GM18511 (cell line): ENCODE measurements around the gene GPR15LG.
"Not testable (repeated sequence)": the region's sequence is repeated elsewhere in the genome, so short reads cannot be mapped to it uniquely, and the experiment has no call there.

Experiments used
- ATAC-seq: cut with Tn5 transposase; IDR thresholded peaks from one replicate; pipeline ENCODE4 v1.9.1; 2021; ENCODE audit warnings: mild to moderate bottlenecking, moderate library complexity; ENCODE audit not compliant: unreplicated experiment

Gene GPR15LG

DNA sequence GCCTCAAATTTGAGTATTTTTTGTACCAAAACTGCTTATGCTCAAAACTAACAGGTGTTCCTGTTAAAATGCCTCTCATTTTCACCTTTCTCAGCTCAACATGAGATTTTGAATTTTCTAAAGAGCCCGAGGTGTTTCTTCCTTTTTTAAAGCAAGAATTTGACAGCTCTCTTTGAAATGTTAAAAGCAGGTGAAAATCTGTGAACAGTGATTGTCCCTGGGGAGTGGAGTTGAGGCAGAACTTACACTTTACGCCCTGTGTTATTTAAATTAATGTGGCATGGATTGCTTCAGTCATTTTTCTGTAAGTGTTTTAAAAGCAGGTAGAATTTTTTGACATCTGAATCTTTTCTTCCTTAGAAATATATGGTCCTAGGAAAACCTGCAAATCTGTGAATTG lies 9.2 kb upstream of the GPR15LG start:
- no peak for ATAC-seq

DNA sequence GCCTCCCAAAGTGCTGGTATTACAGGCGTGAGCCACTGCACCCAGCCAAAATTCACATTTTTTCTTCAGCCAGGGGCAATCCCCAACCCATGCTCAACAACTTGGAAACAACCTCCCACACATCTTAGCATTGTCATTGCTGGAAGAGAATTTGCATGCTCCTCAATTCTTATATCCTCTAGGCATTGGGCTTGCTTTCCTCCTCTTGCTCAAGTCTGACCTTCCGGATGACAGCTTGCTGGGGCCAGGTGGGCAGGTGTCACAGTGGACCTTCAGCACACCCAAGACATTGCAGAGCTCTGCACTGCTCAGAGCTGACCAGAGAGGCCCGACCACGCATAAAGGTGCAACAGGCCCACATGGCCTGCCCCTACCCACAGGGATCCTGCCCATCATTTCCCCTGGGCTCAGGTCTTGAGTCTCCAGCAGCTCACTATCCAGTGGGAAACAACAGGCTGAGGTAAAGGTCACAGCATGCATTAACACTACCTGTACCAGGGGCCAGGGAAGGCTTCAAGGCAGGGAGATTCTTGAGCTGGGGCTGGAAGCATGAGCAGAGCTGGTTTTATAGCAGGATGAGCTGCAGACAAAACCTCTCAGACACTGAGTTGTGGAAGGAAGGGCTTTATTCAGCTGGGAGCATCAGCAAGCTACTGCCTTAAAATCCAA lies 6.8 kb upstream of the GPR15LG start:
- ATAC-seq: peak; percentile 52

DNA sequence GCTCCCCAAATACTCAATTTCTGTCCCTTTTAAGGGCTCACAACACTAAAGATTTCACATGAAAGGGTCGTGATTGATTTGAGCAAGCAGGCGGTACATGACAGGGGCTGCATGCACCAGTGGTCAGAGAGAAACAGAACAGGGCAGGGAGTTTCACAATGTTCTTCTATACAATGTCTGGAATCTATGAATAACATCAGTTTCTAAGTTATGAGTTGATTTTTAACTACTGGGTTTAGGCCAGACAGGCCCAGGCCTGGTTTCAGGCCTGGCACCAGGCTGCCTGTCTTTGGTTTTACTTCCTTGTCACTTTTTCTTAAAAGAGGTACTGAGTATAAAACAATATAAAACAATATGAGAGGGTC lies 6.3 kb upstream of the GPR15LG start:
- peak; percentile 39 for ATAC-seq

DNA sequence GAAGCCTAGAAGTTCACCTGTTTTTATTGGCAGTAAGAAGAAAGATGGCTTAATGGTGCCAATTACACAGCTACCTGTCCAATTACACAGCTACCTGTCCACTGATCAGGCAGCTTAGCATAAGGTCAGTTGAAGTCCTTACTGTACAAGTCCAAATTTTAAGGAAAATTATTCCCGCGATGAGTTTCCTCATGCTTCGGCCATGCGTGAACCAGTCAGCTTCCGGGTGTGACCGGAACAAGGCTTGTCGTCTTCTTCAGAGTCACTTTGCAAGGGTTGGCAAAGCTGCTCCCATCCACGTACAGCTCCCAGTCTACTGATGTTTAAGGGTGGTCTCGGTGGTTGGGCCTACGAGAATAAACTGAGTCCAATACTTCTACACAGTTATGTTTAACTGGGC lies 5.2 kb upstream of the GPR15LG start:
- not testable (repeated sequence) for ATAC-seq

DNA sequence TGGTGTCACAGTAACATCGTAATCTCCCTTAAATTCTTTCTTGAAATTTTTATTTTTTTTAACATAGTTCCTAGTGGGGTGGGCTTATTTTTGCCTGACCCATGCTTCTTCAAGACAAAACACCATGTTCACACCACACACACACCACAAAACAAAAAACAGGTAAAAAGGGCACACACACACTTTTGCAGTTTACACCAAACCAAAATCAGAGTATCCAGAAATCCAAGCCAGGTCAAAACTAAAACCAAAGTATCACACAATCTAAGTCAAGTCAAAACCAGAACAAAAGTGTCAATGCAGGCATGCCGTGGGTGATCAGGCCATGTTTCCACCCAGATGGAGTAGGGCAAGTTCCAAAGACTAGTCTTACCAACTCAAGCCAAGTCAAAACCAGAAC lies 2.4 kb upstream of the GPR15LG start:
- ATAC-seq: not testable (repeated sequence)

DNA sequence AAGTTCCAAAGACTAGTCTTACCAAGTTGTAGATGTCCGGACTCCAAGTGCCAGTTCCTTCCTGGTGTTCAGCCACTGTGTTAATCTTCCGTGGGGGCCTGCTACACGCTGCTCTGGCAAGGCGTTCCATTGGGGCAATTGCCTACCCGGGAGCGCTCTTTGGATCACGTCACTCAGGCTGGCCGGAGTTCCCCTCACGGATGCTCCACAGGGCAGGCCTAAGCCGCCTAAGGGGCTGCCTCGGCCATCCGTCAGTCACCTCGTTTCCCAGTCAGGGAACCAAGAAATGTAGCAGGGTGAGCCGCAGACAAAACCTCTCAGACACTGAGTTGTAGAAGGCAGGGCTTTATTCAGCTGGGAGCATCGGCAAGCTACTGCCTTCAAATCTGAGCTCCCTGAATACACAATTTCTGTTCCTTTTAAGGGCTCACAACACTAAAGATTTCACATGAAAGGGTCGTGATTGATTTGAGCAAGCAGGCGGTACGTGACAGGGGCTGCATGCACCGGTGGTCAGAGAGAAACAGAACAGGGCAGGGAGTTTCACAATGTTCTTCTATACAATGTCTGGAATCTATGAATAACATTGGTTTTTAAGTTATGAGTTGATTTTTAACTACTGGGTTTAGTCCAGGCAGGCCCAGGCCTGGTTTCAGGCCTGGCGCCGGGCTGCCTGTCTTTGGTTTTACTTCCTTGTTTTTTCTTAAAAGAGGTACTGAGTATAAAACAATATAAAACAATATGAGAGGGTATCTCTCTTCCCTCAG lies 1.7 kb upstream of the GPR15LG start:
- peak; percentile 32 for ATAC-seq

DNA sequence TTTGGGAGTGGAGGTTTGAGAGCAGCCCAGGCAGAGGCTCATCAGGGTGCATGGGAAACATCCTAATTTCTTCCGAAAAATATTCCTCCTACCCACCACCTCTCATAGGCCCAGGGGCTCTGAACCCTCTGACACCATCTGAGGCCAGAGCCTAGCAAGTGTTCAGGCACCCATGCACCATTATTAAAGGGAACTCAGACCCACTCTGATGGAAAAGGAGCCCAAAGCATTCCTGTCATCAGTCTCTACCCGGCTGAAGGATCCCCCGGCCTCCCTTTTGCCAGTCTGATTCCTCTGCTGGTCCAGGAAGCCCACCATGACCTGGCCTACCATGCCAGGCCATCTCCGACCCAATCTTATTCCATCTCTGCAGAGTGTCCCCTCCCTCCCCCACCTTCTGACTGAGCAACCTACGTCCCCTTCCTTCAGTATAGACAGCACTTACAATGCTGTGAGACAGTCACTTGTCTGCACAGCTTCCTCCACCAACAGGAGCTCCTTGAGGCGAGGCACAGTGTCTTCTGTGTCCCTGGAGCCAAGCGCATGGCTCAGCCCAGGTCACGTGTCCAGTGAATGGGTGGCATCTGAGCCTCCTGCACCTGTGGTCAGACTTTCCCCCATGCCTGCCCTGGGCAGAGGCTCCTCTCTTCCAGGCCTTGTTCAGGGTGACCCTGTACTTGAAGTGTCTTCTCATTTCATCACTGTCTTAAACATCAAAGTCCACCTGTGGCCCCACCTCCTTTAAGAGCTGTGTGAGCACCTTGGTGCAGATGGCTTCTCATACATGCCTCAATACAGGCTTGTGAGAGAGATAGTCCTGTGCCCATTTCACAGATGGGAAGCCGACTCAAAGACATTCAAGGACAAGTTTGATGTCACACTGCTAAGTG lies 889 bp upstream of the GPR15LG start:
- ATAC-seq: peak; percentile 64

DNA sequence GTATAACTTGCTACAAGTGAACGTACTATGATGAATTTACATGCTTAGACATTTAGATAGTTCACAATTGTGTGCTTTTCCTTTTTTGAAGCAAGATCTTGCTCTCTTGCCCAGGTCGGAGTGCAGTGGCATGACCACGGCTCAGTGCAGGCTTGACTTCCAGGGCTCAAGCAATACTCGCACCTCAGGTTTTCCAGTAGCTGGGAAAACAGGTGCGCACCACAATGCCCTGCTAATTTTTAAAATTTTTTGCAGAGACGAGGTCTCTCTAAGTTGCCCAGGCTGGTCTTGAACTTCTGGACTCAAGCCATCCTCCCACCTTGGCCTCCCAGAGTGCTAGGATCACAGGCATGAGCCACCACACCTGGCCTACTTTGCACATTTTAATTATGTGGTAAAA lies 1.8 kb downstream of the GPR15LG start:
- no peak for ATAC-seq

DNA sequence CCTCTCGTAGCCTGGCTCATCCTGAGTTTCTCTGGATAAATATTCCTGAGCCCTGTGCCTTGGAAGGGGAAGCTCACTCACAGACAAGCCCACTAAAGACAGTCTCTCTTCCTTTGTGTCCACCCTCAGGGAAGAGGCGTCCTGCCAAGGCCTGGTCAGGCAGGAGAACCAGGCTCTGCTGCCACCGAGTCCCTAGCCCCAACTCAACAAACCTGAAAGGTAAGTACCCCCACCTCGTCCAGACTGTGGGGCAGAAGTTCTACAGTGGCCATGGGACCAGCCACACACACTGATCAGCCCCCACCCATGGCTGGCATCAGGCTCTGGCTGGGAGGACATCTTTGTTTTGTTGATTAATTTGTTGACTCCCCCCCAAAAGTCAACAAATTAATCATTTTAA lies 2.8 kb downstream of the GPR15LG start:
- ATAC-seq: no peak

DNA sequence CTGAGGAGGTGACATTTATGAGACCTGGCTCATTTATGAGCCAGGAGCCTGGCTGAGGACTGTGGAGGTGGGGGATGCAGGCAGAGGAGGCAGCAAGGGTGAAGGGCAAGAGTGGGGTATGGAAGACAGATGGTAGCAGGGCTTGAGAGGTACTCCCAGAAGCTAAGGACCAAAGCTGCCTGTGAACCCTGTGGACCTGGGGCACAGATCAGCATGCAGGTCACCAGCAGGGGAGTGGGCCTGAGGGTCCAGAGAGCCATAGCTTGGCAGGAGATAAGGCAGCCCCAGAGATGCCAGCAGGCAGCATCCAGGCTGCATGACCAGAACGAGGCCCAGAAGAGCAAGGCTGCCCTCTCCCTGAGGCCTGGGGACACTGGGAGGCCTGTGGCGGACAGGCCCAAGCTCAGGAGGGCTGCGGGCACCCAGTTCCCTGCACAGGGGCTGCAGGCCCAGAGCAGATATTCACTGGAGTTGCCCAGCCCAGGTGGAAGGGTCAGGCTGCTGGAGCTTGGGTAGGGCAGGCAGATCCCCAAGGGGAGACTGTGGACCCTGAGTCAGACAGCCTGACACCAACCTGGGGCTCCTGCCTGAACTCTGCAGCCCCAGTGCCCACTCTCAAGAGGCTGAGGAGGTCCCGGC lies 3.4 kb downstream of the GPR15LG start:
- ATAC-seq: no peak

DNA sequence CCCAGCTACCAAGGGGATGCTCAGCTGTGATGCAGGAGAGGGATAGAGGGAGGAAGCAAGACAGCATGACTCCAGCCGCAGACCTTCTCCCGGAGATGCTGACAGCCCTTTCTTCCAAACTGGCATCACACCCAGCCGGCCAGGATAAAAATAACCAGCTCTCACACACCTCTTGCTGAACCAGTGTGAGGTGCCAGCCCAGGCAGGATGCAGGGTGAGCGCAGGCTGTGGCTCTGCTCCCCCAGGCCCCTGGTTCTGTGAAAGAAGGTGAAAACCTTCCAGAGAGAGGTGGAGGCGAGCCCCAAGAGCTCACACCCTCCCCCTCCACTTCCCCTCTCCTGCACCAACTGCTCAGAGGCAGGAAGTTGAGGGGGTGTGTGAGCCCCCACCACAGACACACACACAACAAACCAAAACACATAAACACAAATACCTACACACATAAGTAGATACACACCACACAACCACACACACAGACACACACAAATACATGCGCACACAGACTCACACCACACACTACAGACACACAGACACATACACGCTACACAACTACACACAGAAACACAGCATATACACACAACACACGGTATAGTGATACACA lies 4.0 kb downstream of the GPR15LG start:
- peak; percentile 58 for ATAC-seq

DNA sequence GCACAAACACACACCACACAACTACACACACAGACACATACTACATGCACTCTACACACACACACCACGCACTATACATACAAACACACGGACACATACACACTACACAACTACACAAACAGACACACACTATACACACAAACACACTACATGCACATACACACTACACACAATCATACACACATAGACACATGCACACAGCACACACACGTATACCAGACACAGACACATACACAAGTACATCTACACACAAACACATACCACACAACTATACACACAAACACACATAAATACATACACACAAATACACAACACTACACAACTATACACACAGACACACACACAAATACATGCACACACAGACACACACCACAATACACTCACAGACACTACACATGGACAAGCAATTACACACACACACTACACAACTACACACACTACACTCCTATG lies 4.6 kb downstream of the GPR15LG start:
- no peak for ATAC-seq

DNA sequence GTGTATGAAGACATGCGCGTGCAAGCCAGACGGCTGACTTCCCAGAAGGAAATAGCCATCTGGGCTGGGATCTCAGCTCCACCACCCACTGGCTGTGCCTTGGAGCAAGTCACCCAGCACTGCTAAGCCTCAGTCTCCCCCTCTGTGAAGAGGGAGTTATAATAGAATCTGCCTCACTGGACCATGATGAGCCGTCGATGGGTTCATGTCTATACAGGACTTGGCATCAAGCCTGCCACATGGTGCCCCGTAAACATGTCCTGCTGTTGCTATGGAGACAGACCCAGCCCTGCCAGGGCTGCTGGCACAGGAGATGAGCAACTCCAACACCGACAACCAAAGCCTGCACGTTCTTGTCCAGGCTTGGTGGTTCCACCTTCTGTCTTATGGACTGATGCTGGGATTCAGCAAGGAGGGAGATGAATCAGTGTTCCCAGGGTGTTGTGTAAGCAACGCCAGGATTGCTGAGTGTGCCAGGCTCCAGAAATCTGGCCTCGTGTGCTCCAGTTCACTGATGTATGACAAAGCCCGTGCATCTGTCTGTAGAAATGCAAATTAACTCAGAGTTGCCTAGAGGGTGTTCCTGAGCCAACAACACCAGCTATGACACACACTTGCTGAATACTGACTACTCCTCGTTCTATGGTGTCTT lies 5.6 kb downstream of the GPR15LG start:
- ATAC-seq: peak; percentile 88

DNA sequence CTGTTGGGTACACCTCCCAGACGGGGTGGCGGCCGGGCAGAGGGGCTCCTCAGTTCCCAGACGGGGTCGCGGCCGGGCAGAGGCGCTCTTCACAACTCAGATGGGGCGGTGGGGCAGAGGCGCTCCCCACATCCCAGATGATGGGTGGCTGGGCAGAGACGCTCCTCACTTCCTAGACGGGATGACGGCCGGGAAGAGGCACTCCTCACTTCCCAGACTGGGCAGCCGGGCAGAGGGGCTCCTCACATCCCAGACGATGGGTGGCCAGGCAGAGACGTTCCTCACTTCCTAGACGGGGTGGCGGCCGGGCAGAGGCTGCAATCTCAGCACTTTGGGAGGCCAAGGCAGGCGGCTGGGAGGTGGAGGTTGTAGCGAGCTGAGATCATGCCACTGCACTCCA lies 6.8 kb downstream of the GPR15LG start:
- ATAC-seq: not testable (repeated sequence)

DNA sequence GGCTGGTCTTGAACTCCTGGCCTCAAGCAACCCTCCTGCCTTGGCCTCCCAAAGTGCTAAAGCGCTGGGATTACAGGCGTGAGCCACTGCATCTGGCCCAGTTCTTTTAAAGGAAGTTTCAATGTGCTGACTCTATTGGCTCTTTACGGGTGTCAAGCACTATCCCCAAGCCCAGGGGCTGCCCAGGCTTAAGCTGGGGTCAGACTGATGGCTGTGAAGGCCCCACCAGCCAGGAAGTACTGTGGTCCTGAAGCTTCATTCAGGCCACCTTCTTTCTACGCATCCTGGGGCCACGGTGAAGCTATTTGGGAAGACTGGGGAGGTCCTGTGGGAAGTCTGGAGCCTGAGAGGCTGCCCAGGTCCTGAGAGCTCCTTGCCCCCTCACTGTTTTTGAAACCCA lies 8.0 kb downstream of the GPR15LG start:
- no peak for ATAC-seq

DNA sequence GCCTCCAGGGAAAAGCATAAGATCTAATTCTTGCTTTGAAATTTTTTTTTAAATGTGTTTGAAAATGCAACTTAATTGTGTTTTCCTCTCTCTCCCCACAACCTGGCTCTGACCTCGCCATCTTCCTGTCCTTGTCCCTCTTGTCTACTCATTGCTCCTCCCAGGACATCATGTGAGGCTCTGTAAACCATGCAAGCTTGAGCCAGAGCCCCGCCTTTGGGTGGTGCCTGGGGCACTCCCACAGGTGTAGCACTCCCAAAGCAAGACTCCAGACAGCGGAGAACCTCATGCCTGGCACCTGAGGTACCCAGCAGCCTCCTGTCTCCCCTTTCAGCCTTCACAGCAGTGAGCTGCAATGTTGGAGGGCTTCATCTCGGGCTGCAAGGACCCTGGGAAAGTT lies 10.9 kb downstream of the GPR15LG start:
- ATAC-seq: peak; percentile 60

DNA sequence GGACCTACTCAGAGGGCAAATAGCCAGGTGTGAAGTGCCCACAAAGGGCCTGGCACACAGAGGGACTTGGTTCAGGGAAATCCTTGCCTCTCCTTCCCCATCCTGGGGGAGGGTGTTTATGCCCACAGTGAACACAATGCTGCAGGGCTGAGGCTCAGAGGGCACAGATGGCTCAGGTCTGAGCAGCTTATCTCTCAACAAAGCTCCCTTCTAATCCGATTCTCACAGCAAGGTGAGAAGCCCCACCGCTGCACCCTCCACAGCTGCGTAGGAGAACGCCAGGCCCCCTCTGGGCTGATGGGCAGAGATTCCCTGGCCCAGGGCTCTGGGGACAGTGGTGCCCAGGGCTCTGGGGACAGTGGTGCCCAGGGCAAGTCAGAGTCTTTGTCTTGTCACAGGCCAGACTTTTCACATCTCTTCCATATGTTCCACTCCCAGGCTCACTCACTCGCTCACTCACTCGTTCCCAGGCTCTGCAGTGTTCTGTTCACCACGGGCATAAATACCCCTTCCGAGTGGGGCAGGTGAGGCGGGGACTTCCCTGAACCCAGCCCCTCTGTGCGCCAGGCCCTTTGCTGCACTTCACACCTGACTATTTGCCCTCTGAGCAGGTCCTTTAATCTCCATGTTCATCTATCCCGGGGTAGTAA lies 12.1 kb downstream of the GPR15LG start:
- ATAC-seq: no peak

DNA sequence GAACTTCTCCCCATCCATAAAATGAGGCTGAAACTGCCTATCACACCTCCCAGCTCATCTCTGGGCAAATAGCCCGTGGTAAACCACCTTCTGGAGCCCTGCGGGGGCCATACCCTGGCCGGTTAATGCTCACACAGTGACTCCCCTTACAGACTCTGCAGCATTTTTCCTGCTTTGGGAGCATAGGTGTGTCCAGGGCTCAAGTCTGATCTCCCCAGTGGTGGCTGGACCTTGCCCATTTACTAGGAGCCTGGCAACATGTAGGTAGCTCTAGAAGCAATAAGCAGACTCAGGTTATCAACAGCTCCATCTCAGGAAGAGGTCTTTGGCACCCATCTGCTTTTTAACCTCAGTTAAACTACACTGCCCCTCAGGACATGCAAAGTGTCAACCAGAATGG lies 15.2 kb downstream of the GPR15LG start:
- ATAC-seq: no peak

DNA sequence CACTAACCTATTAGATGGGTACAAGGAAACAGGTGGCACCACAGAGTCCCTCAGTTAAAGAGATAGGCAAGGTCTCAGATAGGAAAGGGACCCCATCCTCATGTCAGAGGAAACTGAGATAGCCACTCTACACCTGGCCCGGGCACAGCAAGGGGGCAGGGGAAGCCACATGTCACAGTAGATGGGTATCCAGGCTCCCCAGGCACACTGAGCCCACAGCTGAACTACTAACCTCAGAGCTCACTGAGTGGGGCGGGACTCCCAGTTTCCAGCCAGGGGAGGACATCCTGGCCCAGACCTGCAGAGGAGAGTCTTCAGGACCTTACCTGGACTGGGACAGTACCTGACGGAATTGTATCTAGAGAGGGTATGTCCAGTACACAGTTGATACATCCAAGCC lies 17.0 kb downstream of the GPR15LG start:
- no peak for ATAC-seq

DNA sequence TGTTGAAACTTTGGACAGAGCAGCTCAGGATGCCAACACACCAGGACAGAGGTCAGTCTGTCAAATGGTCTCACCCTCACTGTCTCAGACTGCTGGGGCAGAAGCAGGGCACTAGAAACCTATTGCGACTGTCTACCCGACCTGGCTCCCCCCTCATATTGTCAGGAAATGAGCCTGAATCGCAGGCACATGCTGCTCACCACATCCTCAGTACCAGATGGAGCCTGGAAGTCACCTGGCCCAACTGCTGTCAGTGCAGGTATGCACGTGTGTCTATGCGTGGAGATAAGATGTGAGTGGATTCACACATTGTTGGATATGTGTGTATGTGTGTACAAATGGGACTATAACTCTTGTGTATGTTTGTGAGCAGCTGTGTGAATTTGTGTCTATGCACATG lies 17.5 kb downstream of the GPR15LG start:
- no peak for ATAC-seq
